K562 (cell line): ENCODE results near the gene CHCHD6. TPM values are rescaled to one million over a fixed set of nuclear protein-coding genes. Genes with fewer than 3 reads are reported as not detected.

Experiments
- ATAC-seq: fragments of 200-7000 bp; cut with Tn5 transposase; 3 replicates; pipeline ENCODE4 v1.9.1; 2020; ENCODE audit warnings: moderate library complexity
- BruUV-seq: library from RNA; stranded (reverse); fragments of 400-500 nt; replicated peaks from 2 replicates; lab custom pipeline; 2021; lab: Mats Ljungman, UMichigan
- CTCF ChIA-PET: fragments of 300-600 bp; formaldehyde crosslinking; extraction: SDS; loops from one replicate; lab custom pipeline; 2021; ENCODE audit warnings: low intra/inter-chr PET ratio; lab: Yijun Ruan, JAX
- POLR2A ChIA-PET: fragments of 300-600, 350-650 bp; sonication (Branson Sonifier 250); formaldehyde crosslinking; extraction: SDS; loops from one replicate; lab custom pipeline; 2021; ENCODE audit warnings: antibody characterized with exemption, inconsistent platforms; lab: Yijun Ruan, JAX
- DNase-seq, 4 experiments: peaks; one replicate each; pipeline versions ENCODE4 v3.0.0 to v3.0.0-alpha.2; 2011 to 2018; ENCODE audit warnings: low spot score in 3 of 4, mixed read lengths in 3 of 4; ENCODE audit errors: extremely low read depth in 1 of 4
- FAIRE-seq: peaks from 2 replicates; lab custom pipeline; 2011; peaks lifted over from hg19 to GRCh38; lab: Jason Lieb, UNC
- H2AFZ ChIP-seq: 2 replicates; pipeline ENCODE4 v1.6.0; 2011; ENCODE audit warnings: low read depth, low read length, control low read depth, inconsistent platforms
- H3K27ac ChIP-seq: fragments of 200-600 bp; 3 replicates; pipeline ENCODE4 v1.8.0; 2011; ENCODE audit warnings: low read depth, mild to moderate bottlenecking, control low read depth, inconsistent platforms, low read length, moderate library complexity, mixed read lengths; ENCODE audit errors: extremely low read depth
- H3K27me3 ChIP-seq, 2 experiments: fragments of 300-600 bp in 1 of 2; 2 replicates in 1 of 2; 3 replicates in 1 of 2; pipeline versions ENCODE4 v1.6.0 to v1.8.0; 2011; ENCODE audit warnings: inconsistent platforms in 2 of 2, low read length in 2 of 2, mild to moderate bottlenecking in 1 of 2, mixed read lengths in 1 of 2, moderate library complexity in 1 of 2; ENCODE audit not compliant: control insufficient read depth in 2 of 2, insufficient read depth in 2 of 2
- H3K36me3 ChIP-seq: fragments of 300-600 bp; 3 replicates; pipeline ENCODE4 v1.8.0; 2011; ENCODE audit warnings: mild to moderate bottlenecking, low read length, inconsistent platforms; ENCODE audit not compliant: control insufficient read depth, insufficient read depth
- H3K4me1 ChIP-seq, 2 experiments: fragments of 200-600 bp in 1 of 2; replicated peaks in 1 of 2; 2 replicates in 1 of 2; 3 replicates in 1 of 2; pipeline versions ENCODE4 v1.5.1 to v1.8.0; 2011; ENCODE audit warnings: inconsistent platforms in 2 of 2, low read length in 2 of 2, mild to moderate bottlenecking in 1 of 2, mixed read lengths in 1 of 2, moderate library complexity in 1 of 2; ENCODE audit not compliant: control insufficient read depth in 2 of 2, insufficient read depth in 2 of 2
- H3K4me2 ChIP-seq: 2 replicates; pipeline ENCODE4 v1.6.1; 2011; ENCODE audit warnings: low read length, control low read depth, inconsistent platforms, mixed read lengths; ENCODE audit not compliant: insufficient read depth
- H3K4me3 ChIP-seq: fragments of 200-600 bp; sonication (generic), shearing (Covaris generic); 2 replicates; pipeline ENCODE4 v1.5.1; 2016; ENCODE audit warnings: control low read depth, inconsistent platforms
- H3K79me2 ChIP-seq: fragments of 200-600 bp; 3 replicates; pipeline ENCODE4 v1.8.0; 2011; ENCODE audit warnings: low read length, inconsistent platforms; ENCODE audit not compliant: control insufficient read depth, insufficient read depth
- H3K9ac ChIP-seq, 2 experiments: 2 replicates each; pipeline versions ENCODE4 v1.6.0 to v1.6.1; 2011; ENCODE audit warnings: low read depth in 2 of 2, low read length in 2 of 2, control low read depth in 1 of 2, inconsistent platforms in 1 of 2, mild to moderate bottlenecking in 1 of 2, mixed read lengths in 1 of 2; ENCODE audit not compliant: insufficient read depth in 1 of 2
- H3K9me1 ChIP-seq: one replicate; pipeline ENCODE4 v1.6.0; 2011; ENCODE audit warnings: inconsistent platforms, mild to moderate bottlenecking, low read length, moderate library complexity; ENCODE audit not compliant: control insufficient read depth, insufficient read depth
- H3K9me3 ChIP-seq: replicated peaks from 2 replicates; pipeline ENCODE4 v1.5.1; 2011; ENCODE audit warnings: low read depth, low read length, inconsistent platforms; ENCODE audit not compliant: control insufficient read depth, insufficient read depth
- H4K20me1 ChIP-seq: replicated peaks from 2 replicates; pipeline ENCODE4 v1.6.1; 2011; ENCODE audit warnings: low read length, inconsistent platforms, mixed read lengths; ENCODE audit not compliant: control insufficient read depth, insufficient read depth
- BDP1 ChIP-seq: IDR thresholded peaks from 3 replicates; pipeline ENCODE4 v1.6.1; 2011; ENCODE audit not compliant: insufficient read length, insufficient read depth
- EHMT2 ChIP-seq: fragments of 450-650 bp; IDR thresholded peaks from 2 replicates; pipeline ENCODE4 v1.6.1; 2018; ENCODE audit warnings: antibody characterized with exemption
- ELF4 ChIP-seq: fragments of 450-650 bp; formaldehyde crosslinking; IDR thresholded peaks from 2 replicates; pipeline ENCODE4 v1.4.0; 2022; ENCODE audit warnings: missing genetic modification characterization
- KDM5B ChIP-seq: fragments of 200-600 bp; sonication (generic); IDR thresholded peaks from 2 replicates; pipeline ENCODE4 v1.6.1; 2012; ENCODE audit warnings: low read depth, mild to moderate bottlenecking, moderate library complexity, low read length, control low read depth, inconsistent platforms; ENCODE audit not compliant: insufficient replicate concordance
- MYBL2 ChIP-seq, 2 experiments: fragments of 450-650 bp in 1 of 2; sonication (generic) in 1 of 2; formaldehyde crosslinking in 1 of 2; IDR thresholded peaks; 2 replicates each; pipeline versions ENCODE4 v1.6.1 to v1.8.1; 2017 to 2022; ENCODE audit warnings: borderline replicate concordance in 1 of 2, inconsistent platforms in 1 of 2, low read depth in 1 of 2, mild to moderate bottlenecking in 1 of 2, missing genetic modification reagents in 1 of 2, moderate library complexity in 1 of 2
- NCOA6 ChIP-seq: fragments of 450-650 bp; IDR thresholded peaks from 2 replicates; pipeline ENCODE4 v1.6.1; 2017; ENCODE audit warnings: mild to moderate bottlenecking
- RBM17 ChIP-seq: fragments of 200-400 bp; formaldehyde crosslinking; IDR thresholded peaks from 2 replicates; pipeline ENCODE4 v1.6.1; 2017; ENCODE audit warnings: low read depth, mild to moderate bottlenecking, low read length, borderline replicate concordance
- SIN3A ChIP-seq, 2 experiments: fragments of 150-350 bp in 1 of 2; IDR thresholded peaks; 2 replicates each; pipeline ENCODE4 v1.6.1; 2011 to 2016; ENCODE audit warnings: borderline replicate concordance in 2 of 2, low read depth in 2 of 2, low read length in 2 of 2, mild to moderate bottlenecking in 2 of 2, moderate library complexity in 2 of 2; ENCODE audit not compliant: control insufficient read depth in 1 of 2
- ZNF239 ChIP-seq: fragments of 250-450 bp; sonication (Bioruptor Pico); IDR thresholded peaks from 2 replicates; pipeline ENCODE4 v1.4.0; 2020; ENCODE audit warnings: mild to moderate bottlenecking
- ZNF41 ChIP-seq: fragments of 250-450 bp; sonication (Bioruptor Pico); conservative IDR thresholded peaks from 2 replicates; pipeline ENCODE4 v1.4.0; 2020; ENCODE audit warnings: mild to moderate bottlenecking
- WGBS: fragments of 100-300 bp; shearing (Covaris generic); methylation state at CpG from one replicate; pipeline ENCODE4 v1.1.6; 2016; ENCODE audit warnings: low coverage, mixed read lengths; ENCODE audit not compliant: insufficient coverage; ENCODE audit errors: missing lambda C conversion rate; 5-methylcytosine and 5-hydroxymethylcytosine counted together
- in situ Hi-C: fragments of 300-500 bp; cut with MboI; formaldehyde crosslinking; loops from 4 replicates; pipeline ENCODE4 v1.15.0; 2018; ENCODE audit warnings: inconsistent platforms, mixed read lengths
- intact Hi-C: fragments of 100-400 bp; cut with micrococcal nuclease; formaldehyde crosslinking; loops from 2 replicates; pipeline ENCODE4 v1.14.2; 2022
- polyA plus RNA-seq, 8 experiments: library from polyadenylated mRNA; depleted of rRNA in 4 of 8; stranded (reverse) in 5 of 8; unstranded in 3 of 8; fragments of >200 nt; fragmentation: Nextera tagmentation in 2 of 8; fragmentation: Illumina TruSeq in 1 of 8; extraction: Ambion mirVana in 2 of 8; extraction: Trizol in 1 of 8; gene quantifications; 2 replicates each; pipeline versions ENCODE4 v1.2.1 to v1.2.3, GENCODE V29; 2011 to 2014; ENCODE audit warnings: inconsistent platforms in 1 of 8, missing spikeins in 1 of 8
- total RNA-seq, 7 experiments: library from RNA; depleted of rRNA in 6 of 7; stranded (reverse); fragments of >200 nt in 6 of 7; fragmentation: Illumina TruSeq in 2 of 7; extraction: Trizol in 2 of 7; gene quantifications; 2 replicates each; pipeline versions ENCODE4 v1.2.1 to v1.2.3, GENCODE V29; 2011 to 2021; ENCODE audit warnings: low replicate concordance in 1 of 7
- TF ChIP-seq, protein P1 (sequence below): fragments of 200-400 bp; formaldehyde crosslinking; IDR thresholded peaks from 2 replicates; pipeline ENCODE4 v1.6.1; 2017; ENCODE audit warnings: mild to moderate bottlenecking, low read depth, low read length, moderate library complexity
- TF ChIP-seq, protein P2 (sequence below), 2 experiments: fragments of 450-650 bp; IDR thresholded peaks; 2 replicates each; pipeline ENCODE4 v1.6.1; 2018; ENCODE audit warnings: mild to moderate bottlenecking in 2 of 2, low read depth in 1 of 2; ENCODE audit not compliant: partially characterized antibody in 2 of 2
- TF ChIP-seq, protein P3 (sequence below): sonication (generic); formaldehyde crosslinking; IDR thresholded peaks from 2 replicates; pipeline ENCODE4 v1.8.0; 2022; ENCODE audit warnings: mild to moderate bottlenecking, missing genetic modification reagents

CHCHD6 gene
- total and polyA plus RNA-seq, 9 of the 15 experiments (the other 6 are each of a cell fraction or from before 2014, with no cell fraction given) = 4.6 to 18.6 (median 10.9) TPM

DNA sequence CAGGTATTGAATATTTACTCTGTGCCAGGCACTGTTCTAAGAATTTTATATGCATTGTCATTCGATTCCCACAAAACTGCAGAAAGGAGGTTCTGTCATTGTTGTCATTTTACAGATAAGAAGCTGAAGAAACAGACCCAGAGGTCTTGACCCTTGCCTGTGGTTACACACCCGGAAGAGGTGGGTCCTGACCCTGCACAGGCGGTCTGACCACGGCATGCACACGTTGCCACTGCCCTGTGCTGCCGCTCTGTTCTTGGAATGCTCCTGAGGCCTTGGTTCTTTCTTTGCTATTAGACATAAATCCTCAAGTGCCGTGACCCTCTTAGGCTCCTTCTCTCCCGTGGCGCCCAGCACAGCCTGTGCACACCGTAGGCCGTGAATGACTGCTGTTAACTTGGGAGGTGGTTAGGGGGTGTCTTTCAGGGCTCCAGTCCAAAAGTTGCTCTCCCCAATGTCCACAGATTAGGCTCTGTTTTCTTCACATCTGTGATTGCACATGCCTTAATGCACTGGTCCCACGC, 204.8 kb downstream of the CHCHD6 start:
- Histone ChIP-seq H3K9me1 (no peaks in the 10 kb centered on the region), H3K4me3 (no peak overlapping the region), H3K27ac (peak overlapping the region; percentile 93), H3K79me2 (peaks cover 10% of the 10 kb centered on the region; the same call in 1 of the 3 replicates), H3K4me2 (peak overlapping the region; percentile 64), H3K9ac (peak overlapping the region; percentile 63 to 77; a peak in 3 of 4 replicates), H3K4me1 (peaks cover 54 to 60% of the 10 kb centered on the region in 2 experiments), H2AFZ (no peak overlapping the region; the same call in 1 of the 2 replicates), H3K9me3 (no peaks in the 10 kb centered on the region), H3K36me3 (no peaks in the 10 kb centered on the region), H4K20me1 (no peaks in the 10 kb centered on the region), H3K27me3 (no peaks in the 10 kb centered on the region)
- in situ Hi-C loops (no loop called here), intact Hi-C loops (no loop called here)
- DNase-seq (peak; percentile 71 to 91 (median 78)), ATAC-seq (peak; percentile 86), FAIRE-seq (peak; percentile 98)
- ChIA-PET CTCF (no interaction called here), POLR2A (interaction anchor here (0.6 to 1.0 kb wide), 6 partner anchors 9 to 150 kb away, joined by 3 to 5 read pairs (median 3); no protein-coding TSS in a partner anchor)
- WGBS = 0% methylated on average over 12 of the region's 12 CpGs
- BruUV-seq = no TSS peak
- TF ChIP-seq KDM5B = no peak
- no peak for TF ChIP-seq ELF4
- no peak for TF ChIP-seq EHMT2
- no peak for TF ChIP-seq MYBL2 (IDR thresholded peaks at IDR 0.05; ENCODE audit: low read depth)
- TF ChIP-seq MYBL2 (CRISPR knock-in tag; IDR thresholded peaks at IDR 0.05; ENCODE audit: borderline replicate concordance) = no peak
- TF ChIP-seq, protein P1, sequence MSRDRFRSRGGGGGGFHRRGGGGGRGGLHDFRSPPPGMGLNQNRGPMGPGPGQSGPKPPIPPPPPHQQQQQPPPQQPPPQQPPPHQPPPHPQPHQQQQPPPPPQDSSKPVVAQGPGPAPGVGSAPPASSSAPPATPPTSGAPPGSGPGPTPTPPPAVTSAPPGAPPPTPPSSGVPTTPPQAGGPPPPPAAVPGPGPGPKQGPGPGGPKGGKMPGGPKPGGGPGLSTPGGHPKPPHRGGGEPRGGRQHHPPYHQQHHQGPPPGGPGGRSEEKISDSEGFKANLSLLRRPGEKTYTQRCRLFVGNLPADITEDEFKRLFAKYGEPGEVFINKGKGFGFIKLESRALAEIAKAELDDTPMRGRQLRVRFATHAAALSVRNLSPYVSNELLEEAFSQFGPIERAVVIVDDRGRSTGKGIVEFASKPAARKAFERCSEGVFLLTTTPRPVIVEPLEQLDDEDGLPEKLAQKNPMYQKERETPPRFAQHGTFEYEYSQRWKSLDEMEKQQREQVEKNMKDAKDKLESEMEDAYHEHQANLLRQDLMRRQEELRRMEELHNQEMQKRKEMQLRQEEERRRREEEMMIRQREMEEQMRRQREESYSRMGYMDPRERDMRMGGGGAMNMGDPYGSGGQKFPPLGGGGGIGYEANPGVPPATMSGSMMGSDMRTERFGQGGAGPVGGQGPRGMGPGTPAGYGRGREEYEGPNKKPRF = no peak
- TF ChIP-seq, protein P2, sequence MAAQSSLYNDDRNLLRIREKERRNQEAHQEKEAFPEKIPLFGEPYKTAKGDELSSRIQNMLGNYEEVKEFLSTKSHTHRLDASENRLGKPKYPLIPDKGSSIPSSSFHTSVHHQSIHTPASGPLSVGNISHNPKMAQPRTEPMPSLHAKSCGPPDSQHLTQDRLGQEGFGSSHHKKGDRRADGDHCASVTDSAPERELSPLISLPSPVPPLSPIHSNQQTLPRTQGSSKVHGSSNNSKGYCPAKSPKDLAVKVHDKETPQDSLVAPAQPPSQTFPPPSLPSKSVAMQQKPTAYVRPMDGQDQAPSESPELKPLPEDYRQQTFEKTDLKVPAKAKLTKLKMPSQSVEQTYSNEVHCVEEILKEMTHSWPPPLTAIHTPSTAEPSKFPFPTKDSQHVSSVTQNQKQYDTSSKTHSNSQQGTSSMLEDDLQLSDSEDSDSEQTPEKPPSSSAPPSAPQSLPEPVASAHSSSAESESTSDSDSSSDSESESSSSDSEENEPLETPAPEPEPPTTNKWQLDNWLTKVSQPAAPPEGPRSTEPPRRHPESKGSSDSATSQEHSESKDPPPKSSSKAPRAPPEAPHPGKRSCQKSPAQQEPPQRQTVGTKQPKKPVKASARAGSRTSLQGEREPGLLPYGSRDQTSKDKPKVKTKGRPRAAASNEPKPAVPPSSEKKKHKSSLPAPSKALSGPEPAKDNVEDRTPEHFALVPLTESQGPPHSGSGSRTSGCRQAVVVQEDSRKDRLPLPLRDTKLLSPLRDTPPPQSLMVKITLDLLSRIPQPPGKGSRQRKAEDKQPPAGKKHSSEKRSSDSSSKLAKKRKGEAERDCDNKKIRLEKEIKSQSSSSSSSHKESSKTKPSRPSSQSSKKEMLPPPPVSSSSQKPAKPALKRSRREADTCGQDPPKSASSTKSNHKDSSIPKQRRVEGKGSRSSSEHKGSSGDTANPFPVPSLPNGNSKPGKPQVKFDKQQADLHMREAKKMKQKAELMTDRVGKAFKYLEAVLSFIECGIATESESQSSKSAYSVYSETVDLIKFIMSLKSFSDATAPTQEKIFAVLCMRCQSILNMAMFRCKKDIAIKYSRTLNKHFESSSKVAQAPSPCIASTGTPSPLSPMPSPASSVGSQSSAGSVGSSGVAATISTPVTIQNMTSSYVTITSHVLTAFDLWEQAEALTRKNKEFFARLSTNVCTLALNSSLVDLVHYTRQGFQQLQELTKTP (IDR thresholded peaks at IDR 0.05; ENCODE audit: low read depth in 1 of 2, partially characterized antibody in 2 of 2) = no peak
- no peak for TF ChIP-seq BDP1
- TF ChIP-seq, protein P3, sequence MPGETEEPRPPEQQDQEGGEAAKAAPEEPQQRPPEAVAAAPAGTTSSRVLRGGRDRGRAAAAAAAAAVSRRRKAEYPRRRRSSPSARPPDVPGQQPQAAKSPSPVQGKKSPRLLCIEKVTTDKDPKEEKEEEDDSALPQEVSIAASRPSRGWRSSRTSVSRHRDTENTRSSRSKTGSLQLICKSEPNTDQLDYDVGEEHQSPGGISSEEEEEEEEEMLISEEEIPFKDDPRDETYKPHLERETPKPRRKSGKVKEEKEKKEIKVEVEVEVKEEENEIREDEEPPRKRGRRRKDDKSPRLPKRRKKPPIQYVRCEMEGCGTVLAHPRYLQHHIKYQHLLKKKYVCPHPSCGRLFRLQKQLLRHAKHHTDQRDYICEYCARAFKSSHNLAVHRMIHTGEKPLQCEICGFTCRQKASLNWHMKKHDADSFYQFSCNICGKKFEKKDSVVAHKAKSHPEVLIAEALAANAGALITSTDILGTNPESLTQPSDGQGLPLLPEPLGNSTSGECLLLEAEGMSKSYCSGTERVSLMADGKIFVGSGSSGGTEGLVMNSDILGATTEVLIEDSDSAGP (CRISPR knock-in tag) = no peak
- no peak for TF ChIP-seq SIN3A (IDR thresholded peaks at IDR 0.05; ENCODE audit: borderline replicate concordance in 2 of 2, control insufficient read depth in 1 of 2, low read depth in 2 of 2, low read length in 2 of 2)
- no peak for TF ChIP-seq ZNF41 (CRISPR knock-in tag)
- no peak for TF ChIP-seq ZNF239 (CRISPR knock-in tag)
- TF ChIP-seq RBM17 = no peak
- TF ChIP-seq NCOA6 = no peak
